Progenitor cell of endocrine pancreas (in vitro differentiated cells): Measurements from ENCODE around the gene SAXO1. TPM values are rescaled to one million over a fixed set of nuclear protein-coding genes. Genes with fewer than 3 reads are reported as not detected.
"Not testable (repeated sequence)": the region's sequence is repeated elsewhere in the genome, so short reads cannot be mapped to it uniquely, and the experiment has no call there.

Experiments used
- DNase-seq: peaks from one replicate; pipeline ENCODE4 v3.0.0; 2021; ENCODE audit warnings: low spot score; ENCODE audit not compliant: unreplicated experiment
- H3K27ac Mint-ChIP-seq: 2 replicates; pipeline ENCODE4 v1.8.0; 2021; ENCODE audit warnings: mild to moderate bottlenecking, moderate library complexity, mixed read lengths
- H3K27me3 Mint-ChIP-seq: 2 replicates; pipeline ENCODE4 v1.8.0; 2021; ENCODE audit warnings: mixed read lengths
- H3K36me3 Mint-ChIP-seq: 2 replicates; pipeline ENCODE4 v1.8.0; 2022; ENCODE audit warnings: mixed read lengths; ENCODE audit not compliant: insufficient read depth
- H3K4me1 Mint-ChIP-seq: 2 replicates; pipeline ENCODE4 v1.8.0; 2021; ENCODE audit warnings: low read depth, mixed read lengths
- H3K4me3 Mint-ChIP-seq: 2 replicates; pipeline ENCODE4 v1.8.0; 2021; ENCODE audit warnings: low read depth, mild to moderate bottlenecking, moderate library complexity, mixed read lengths
- H3K9me3 Mint-ChIP-seq: 2 replicates; pipeline ENCODE4 v1.8.0; 2021; ENCODE audit warnings: low read depth, mixed read lengths
- total RNA-seq: library from RNA; stranded (reverse); gene quantifications from 2 replicates; pipeline ENCODE4 v1.2.1, GENCODE V29; 2021
- TF ChIP-seq, protein P1 (sequence below): fragments of 200-600 bp; sonication (generic); IDR thresholded peaks from one replicate; pipeline ENCODE4 v1.5.0; 2021; ENCODE audit warnings: antibody characterized with exemption, mild to moderate bottlenecking; ENCODE audit not compliant: unreplicated experiment

SAXO1 gene
- total RNA-seq, 1 donor from 2014 or later, result not detected

DNA sequence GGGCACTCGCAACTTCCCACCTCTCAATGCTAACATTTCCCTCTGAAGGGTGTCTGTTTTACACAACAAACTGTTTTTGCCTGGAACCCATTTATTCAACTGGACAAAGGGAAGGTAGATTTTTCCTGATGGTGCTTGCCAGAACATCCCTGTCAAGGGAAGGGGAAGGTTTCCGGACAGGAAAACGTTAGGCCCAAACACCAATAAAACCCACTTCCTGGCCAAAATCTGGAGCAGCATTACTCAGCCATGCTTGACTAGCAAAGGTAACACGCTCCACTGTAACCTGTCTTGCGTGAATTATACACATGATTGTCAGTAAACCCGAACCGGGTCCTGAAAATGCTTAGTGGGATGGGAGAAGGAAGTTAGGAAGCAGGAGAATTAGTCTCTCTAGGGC lies 90.2 kb downstream of the SAXO1 start:
- Mint-ChIP-seq H3K36me3 (no peaks in the 10 kb centered on the region), H3K4me1 (no peaks in the 10 kb centered on the region), H3K27me3 (peaks cover 4% of the 10 kb centered on the region), H3K9me3 (no peaks in the 10 kb centered on the region), H3K27ac (no peak overlapping the region), H3K4me3 (no peak overlapping the region)
- TF ChIP-seq, protein P1, sequence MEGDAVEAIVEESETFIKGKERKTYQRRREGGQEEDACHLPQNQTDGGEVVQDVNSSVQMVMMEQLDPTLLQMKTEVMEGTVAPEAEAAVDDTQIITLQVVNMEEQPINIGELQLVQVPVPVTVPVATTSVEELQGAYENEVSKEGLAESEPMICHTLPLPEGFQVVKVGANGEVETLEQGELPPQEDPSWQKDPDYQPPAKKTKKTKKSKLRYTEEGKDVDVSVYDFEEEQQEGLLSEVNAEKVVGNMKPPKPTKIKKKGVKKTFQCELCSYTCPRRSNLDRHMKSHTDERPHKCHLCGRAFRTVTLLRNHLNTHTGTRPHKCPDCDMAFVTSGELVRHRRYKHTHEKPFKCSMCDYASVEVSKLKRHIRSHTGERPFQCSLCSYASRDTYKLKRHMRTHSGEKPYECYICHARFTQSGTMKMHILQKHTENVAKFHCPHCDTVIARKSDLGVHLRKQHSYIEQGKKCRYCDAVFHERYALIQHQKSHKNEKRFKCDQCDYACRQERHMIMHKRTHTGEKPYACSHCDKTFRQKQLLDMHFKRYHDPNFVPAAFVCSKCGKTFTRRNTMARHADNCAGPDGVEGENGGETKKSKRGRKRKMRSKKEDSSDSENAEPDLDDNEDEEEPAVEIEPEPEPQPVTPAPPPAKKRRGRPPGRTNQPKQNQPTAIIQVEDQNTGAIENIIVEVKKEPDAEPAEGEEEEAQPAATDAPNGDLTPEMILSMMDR, result no peak
- no peak for DNase-seq

DNA sequence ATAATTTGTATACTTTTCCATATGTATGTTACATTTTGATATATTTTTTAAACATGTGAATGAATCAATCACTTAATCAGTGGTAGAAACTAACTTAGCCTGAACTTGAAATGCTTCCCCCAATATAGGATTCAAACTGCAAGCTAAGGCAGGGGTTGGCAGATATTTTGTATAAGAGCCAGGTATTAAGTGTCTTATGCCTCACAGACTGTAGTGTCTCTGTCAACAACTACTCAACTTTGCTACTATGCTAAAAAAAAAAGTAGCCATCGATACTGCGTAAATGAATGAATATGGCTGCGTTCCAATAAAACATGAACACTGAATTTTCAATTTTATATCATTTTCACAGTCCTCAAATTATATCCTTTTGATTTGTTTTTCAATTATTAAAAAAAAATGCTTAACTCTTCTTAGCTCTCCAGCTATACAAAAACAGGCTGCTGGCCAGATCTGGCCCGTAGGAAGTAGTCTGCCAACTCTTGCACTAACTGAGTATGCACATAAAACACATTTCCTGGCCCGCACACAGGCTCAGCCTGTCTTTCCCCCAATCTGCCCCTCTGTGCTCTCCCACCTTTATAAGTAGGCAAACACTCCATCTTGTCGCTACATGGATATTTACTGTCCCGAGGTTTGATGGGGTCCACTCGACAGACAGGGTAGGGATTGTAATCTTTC lies 91.8 kb downstream of the SAXO1 start:
- H3K27me3 Mint-ChIP-seq, result peaks cover 4% of the 10 kb centered on the region
- H3K36me3 Mint-ChIP-seq, result no peaks in the 10 kb centered on the region
- no peak for DNase-seq
- TF ChIP-seq, protein P1, result no peak
- H3K4me3 Mint-ChIP-seq, result no peak overlapping the region
- H3K27ac Mint-ChIP-seq, result no peak overlapping the region
- H3K4me1 Mint-ChIP-seq, result no peaks in the 10 kb centered on the region
- no peaks in the 10 kb centered on the region for H3K9me3 Mint-ChIP-seq

DNA sequence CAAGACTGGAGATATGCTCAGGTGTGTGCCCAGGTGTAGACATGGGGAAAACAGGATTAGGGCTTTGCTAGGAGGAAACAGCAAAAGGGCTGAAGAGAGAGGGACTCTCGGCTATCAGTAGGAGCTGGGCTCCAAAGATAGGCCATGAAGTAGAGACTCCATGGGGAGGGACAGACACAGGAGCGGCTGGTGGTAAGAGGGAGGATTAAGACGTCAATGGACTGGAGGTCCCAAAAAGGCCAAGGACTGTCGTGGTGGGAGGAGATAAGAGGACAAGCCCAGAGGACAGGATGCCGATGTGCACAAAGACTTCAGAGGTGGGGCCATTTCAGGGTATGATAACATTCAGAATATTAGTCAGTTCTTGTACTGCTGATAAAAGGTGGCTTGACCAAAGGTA lies 93.1 kb downstream of the SAXO1 start:
- Mint-ChIP-seq H3K9me3 (no peaks in the 10 kb centered on the region), H3K27ac (no peak overlapping the region), H3K4me3 (no peak overlapping the region), H3K27me3 (peaks cover under 1% of the 10 kb centered on the region), H3K4me1 (no peaks in the 10 kb centered on the region), H3K36me3 (no peaks in the 10 kb centered on the region)
- TF ChIP-seq, protein P1, result no peak
- no peak for DNase-seq

DNA sequence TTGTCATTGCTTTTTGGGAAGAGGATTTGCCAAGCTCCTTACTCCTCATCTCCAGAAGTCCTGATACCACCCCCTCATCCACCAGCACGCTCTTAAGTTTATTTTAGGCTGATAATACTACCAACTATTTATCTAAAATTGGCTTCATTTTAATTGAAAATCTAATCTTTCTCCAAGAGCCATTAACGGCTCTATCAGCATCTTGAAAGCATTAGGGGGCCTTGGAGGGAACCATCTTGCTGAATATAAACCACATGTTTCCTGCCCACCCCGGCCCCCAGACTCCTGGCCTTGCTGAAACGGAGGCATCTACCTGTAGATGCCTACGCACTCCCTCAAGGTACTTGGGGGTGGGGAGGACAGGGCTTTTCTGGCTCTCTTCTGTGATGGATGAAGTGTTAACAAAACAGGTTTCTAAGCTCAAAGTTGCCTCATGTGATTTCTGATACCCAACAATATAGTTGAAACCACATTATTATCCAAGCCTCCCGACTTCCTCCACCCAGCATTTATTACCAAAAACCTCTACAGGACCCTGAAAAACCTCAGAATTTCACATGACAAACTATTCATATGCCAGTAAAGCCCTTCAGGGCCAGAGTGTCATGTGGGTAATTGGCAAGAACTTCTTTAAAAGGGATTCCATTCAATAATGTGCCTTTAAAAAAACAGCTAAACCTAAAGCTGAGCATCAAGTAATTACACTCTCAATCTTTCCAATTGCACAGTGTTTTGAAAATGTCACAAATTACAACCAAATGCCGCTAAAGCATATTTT lies 96.7 kb downstream of the SAXO1 start:
- Mint-ChIP-seq H3K27me3 (no peaks in the 10 kb centered on the region), H3K9me3 (no peaks in the 10 kb centered on the region), H3K4me3 (no peak overlapping the region), H3K4me1 (no peaks in the 10 kb centered on the region), H3K36me3 (no peaks in the 10 kb centered on the region), H3K27ac (no peak overlapping the region)
- DNase-seq, result no peak
- TF ChIP-seq, protein P1, result no peak

DNA sequence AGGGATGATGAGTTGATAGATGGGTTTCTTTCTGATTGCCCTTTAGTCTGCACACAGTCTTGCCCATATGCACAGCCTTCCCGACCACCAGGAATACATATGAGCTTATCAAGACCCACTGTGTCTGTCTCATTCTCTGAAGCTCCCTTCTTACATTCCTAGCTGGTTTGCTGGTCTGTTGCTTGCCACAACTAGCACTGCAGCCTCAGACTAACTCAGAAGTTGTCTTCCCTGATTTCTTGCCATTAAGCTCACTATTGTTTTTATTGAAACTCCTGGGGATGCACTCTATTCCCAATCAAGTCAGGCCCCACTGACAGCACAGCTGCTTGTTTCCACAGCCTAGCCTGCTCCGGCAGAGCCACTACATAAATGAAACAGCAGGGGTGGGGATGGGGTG lies 97.5 kb downstream of the SAXO1 start:
- DNase-seq, result no peak
- Mint-ChIP-seq H3K27ac (no peak overlapping the region), H3K9me3 (no peaks in the 10 kb centered on the region), H3K27me3 (no peaks in the 10 kb centered on the region), H3K4me1 (no peaks in the 10 kb centered on the region), H3K4me3 (no peak overlapping the region), H3K36me3 (no peaks in the 10 kb centered on the region)
- TF ChIP-seq, protein P1, result no peak

DNA sequence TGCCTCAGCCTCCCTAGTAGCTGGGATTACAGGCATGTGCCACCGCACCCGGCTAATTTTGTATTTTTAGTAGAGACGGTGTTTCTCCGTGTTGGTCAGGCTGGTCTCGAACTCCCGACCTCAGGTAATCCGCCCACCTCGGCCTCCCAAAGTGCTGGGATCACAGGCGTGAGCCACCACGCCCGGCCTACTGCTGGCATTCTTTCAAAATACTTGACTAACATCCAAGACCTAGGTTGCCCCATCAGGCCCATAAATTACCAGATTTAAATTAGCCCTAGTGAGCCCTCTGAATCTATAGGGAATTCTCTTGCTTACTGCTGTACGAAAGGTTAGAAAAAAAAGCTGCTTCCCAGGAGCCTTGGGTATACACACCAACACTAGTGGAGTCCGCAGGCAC lies 102.4 kb downstream of the SAXO1 start:
- not testable (repeated sequence) for H3K36me3 Mint-ChIP-seq, H3K27ac Mint-ChIP-seq, H3K4me3 Mint-ChIP-seq, H3K27me3 Mint-ChIP-seq, H3K4me1 Mint-ChIP-seq, H3K9me3 Mint-ChIP-seq, DNase-seq
